ENCODE measurements around the gene BANP. TPM values are rescaled to one million over a fixed set of nuclear protein-coding genes. Genes with fewer than 3 reads are reported as not detected.
"Not testable (repeated sequence)": the region's sequence is repeated elsewhere in the genome, so short reads cannot be mapped to it uniquely, and the experiment has no call there.

The BANP gene
- total and polyA plus RNA-seq, 2 experiments from 2014 or later, result 14.8 TPM

GRCh38 chr16:88034770-88035169 lies 83.5 kb downstream of the BANP start:
- Histone ChIP-seq H2AFZ (no peak overlapping the region), H3K9me3 (ENCODE audit: low read depth) (no peaks in the 10 kb centered on the region), H3K79me2 (ENCODE audit: insufficient read depth) (no peaks in the 10 kb centered on the region), H4K20me1 (ENCODE audit: insufficient read depth) (no peaks in the 10 kb centered on the region), H3K27ac (no peak overlapping the region), H3K9me2 (ENCODE audit: insufficient read depth) (no peaks in the 10 kb centered on the region), H3K36me3 (ENCODE audit: low read depth) (no peaks in the 10 kb centered on the region), H3K4me3 (no peak overlapping the region), H3K27me3 (replicated peaks; ENCODE audit: insufficient read depth) (no peaks in the 10 kb centered on the region), H3K9ac (no peak overlapping the region), H3F3A (ENCODE audit: insufficient read depth) (no peaks in the 10 kb centered on the region), H3K4me1 (ENCODE audit: insufficient read depth) (no peaks in the 10 kb centered on the region), H3K4me2 (ENCODE audit: unreplicated experiment) (no peak overlapping the region)
- in situ Hi-C loops (cut with MboI), result no loop called here
- 92% methylated on average over 7 of the region's 7 CpGs for WGBS, 2 experiments (ENCODE audit: low coverage in 1 of 2, low lambda C conversion rate in 2 of 2, missing lambda C conversion rate in 2 of 2)
- TF ChIP-seq EZH2phosphoT487 (IDR thresholded peaks at IDR 0.05; ENCODE audit: insufficient read depth, low read depth), result no peak
- TF ChIP-seq EZH2 (IDR thresholded peaks at IDR 0.05; ENCODE audit: insufficient read depth, poor library complexity, severe bottlenecking), result no peak
- no peak for DNase-seq

- Histone ChIP-seq H3K27ac (no peak overlapping the region), H3K4me1 (ENCODE audit: insufficient read depth) (no peaks in the 10 kb centered on the region), H3K4me2 (ENCODE audit: unreplicated experiment) (no peak overlapping the region), H3K4me3 (no peak overlapping the region), H4K20me1 (ENCODE audit: insufficient read depth) (no peaks in the 10 kb centered on the region), H3K9me2 (ENCODE audit: insufficient read depth) (no peaks in the 10 kb centered on the region), H3K27me3 (replicated peaks; ENCODE audit: insufficient read depth) (no peaks in the 10 kb centered on the region), H3K9me3 (ENCODE audit: low read depth) (no peaks in the 10 kb centered on the region), H3K79me2 (ENCODE audit: insufficient read depth) (no peaks in the 10 kb centered on the region), H2AFZ (no peak overlapping the region), H3F3A (ENCODE audit: insufficient read depth) (no peaks in the 10 kb centered on the region), H3K36me3 (ENCODE audit: low read depth) (no peaks in the 10 kb centered on the region), H3K9ac (no peak overlapping the region)
- in situ Hi-C loops (cut with MboI), result no loop called here
- TF ChIP-seq EZH2 (IDR thresholded peaks at IDR 0.05; ENCODE audit: insufficient read depth, poor library complexity, severe bottlenecking), result no peak
- DNase-seq, result no peak
- WGBS, 2 experiments (ENCODE audit: low coverage in 1 of 2, low lambda C conversion rate in 2 of 2, missing lambda C conversion rate in 2 of 2), result 99% methylated on average over 13 to 14 of the region's 14 CpGs
Measured at GRCh38 chr16:88035292-88035691, 84.1 kb downstream of the BANP start.

- H3K36me3 ChIP-seq (ENCODE audit: low read depth); H3K4me2 ChIP-seq (ENCODE audit: unreplicated experiment); H3K9me3 ChIP-seq (ENCODE audit: low read depth); H3K79me2 ChIP-seq (ENCODE audit: insufficient read depth); H3K9me2 ChIP-seq (ENCODE audit: insufficient read depth); H3F3A ChIP-seq (ENCODE audit: insufficient read depth); H3K4me1 ChIP-seq (ENCODE audit: insufficient read depth); H3K27me3 ChIP-seq (replicated peaks; ENCODE audit: insufficient read depth); H3K4me3 ChIP-seq; H4K20me1 ChIP-seq (ENCODE audit: insufficient read depth); H2AFZ ChIP-seq; in situ Hi-C loops (cut with MboI); DNase-seq; H3K9ac ChIP-seq; H3K27ac ChIP-seq: not testable (repeated sequence)
- WGBS, 2 experiments (ENCODE audit: low coverage in 1 of 2, low lambda C conversion rate in 2 of 2, missing lambda C conversion rate in 2 of 2), result 96 to 97% methylated on average over 27 to 30 of the region's 30 CpGs
Measured at GRCh38 chr16:88035884-88036639, 84.8 kb downstream of the BANP start.

- H3K9me2 ChIP-seq (ENCODE audit: insufficient read depth); H4K20me1 ChIP-seq (ENCODE audit: insufficient read depth); H3K4me1 ChIP-seq (ENCODE audit: insufficient read depth); H3K9ac ChIP-seq; H3K4me3 ChIP-seq; H3K4me2 ChIP-seq (ENCODE audit: unreplicated experiment); H2AFZ ChIP-seq; H3K79me2 ChIP-seq (ENCODE audit: insufficient read depth); H3K27ac ChIP-seq; in situ Hi-C loops (cut with MboI); H3K36me3 ChIP-seq (ENCODE audit: low read depth); H3K27me3 ChIP-seq (replicated peaks; ENCODE audit: insufficient read depth); H3F3A ChIP-seq (ENCODE audit: insufficient read depth); DNase-seq; H3K9me3 ChIP-seq (ENCODE audit: low read depth): not testable (repeated sequence)
- 93 to 97% methylated on average over 8 to 10 of the region's 10 CpGs for WGBS, 2 experiments (ENCODE audit: low coverage in 1 of 2, low lambda C conversion rate in 2 of 2, missing lambda C conversion rate in 2 of 2)
Measured at GRCh38 chr16:88036640-88036996, 85.4 kb downstream of the BANP start.

GRCh38 chr16:88037359-88037758 lies 86.1 kb downstream of the BANP start:
- H3K36me3 ChIP-seq (ENCODE audit: low read depth); H3K9me3 ChIP-seq (ENCODE audit: low read depth); H2AFZ ChIP-seq; H3K4me3 ChIP-seq; H4K20me1 ChIP-seq (ENCODE audit: insufficient read depth); DNase-seq; H3F3A ChIP-seq (ENCODE audit: insufficient read depth); H3K27ac ChIP-seq; H3K79me2 ChIP-seq (ENCODE audit: insufficient read depth); H3K9ac ChIP-seq; H3K9me2 ChIP-seq (ENCODE audit: insufficient read depth); H3K27me3 ChIP-seq (replicated peaks; ENCODE audit: insufficient read depth); H3K4me2 ChIP-seq (ENCODE audit: unreplicated experiment); in situ Hi-C loops (cut with MboI); H3K4me1 ChIP-seq (ENCODE audit: insufficient read depth): not testable (repeated sequence)
- WGBS, 2 experiments (ENCODE audit: low coverage in 1 of 2, low lambda C conversion rate in 2 of 2, missing lambda C conversion rate in 2 of 2), result 87 to 97% methylated on average over 7 to 10 of the region's 10 CpGs

- WGBS, 2 experiments (ENCODE audit: low coverage in 1 of 2, low lambda C conversion rate in 2 of 2, missing lambda C conversion rate in 2 of 2), result 94 to 95% methylated on average over 15 to 28 of the region's 28 CpGs
Measured at GRCh38 chr16:88037876-88038525, 86.8 kb downstream of the BANP start.

GRCh38 chr16:88038526-88038908 lies 87.3 kb downstream of the BANP start:
- H3K4me3 ChIP-seq; H3K4me1 ChIP-seq (ENCODE audit: insufficient read depth); H4K20me1 ChIP-seq (ENCODE audit: insufficient read depth); H3K4me2 ChIP-seq (ENCODE audit: unreplicated experiment); H3K9me2 ChIP-seq (ENCODE audit: insufficient read depth); H3K9me3 ChIP-seq (ENCODE audit: low read depth); H3K27me3 ChIP-seq (replicated peaks; ENCODE audit: insufficient read depth); H3K9ac ChIP-seq; DNase-seq; H2AFZ ChIP-seq; H3K79me2 ChIP-seq (ENCODE audit: insufficient read depth); H3F3A ChIP-seq (ENCODE audit: insufficient read depth); in situ Hi-C loops (cut with MboI); H3K36me3 ChIP-seq (ENCODE audit: low read depth); H3K27ac ChIP-seq: not testable (repeated sequence)
- WGBS, 2 experiments (ENCODE audit: low coverage in 1 of 2, low lambda C conversion rate in 2 of 2, missing lambda C conversion rate in 2 of 2), result 96% methylated on average over 9 of the region's 9 CpGs

More at GRCh38 chr16:88037876-88038525, 86.8 kb downstream of the BANP start:
- H4K20me1 ChIP-seq (ENCODE audit: insufficient read depth); in situ Hi-C loops (cut with MboI); H3K36me3 ChIP-seq (ENCODE audit: low read depth); H3F3A ChIP-seq (ENCODE audit: insufficient read depth); H3K4me2 ChIP-seq (ENCODE audit: unreplicated experiment); H3K4me1 ChIP-seq (ENCODE audit: insufficient read depth); DNase-seq; H2AFZ ChIP-seq; H3K9me2 ChIP-seq (ENCODE audit: insufficient read depth); H3K27ac ChIP-seq; H3K4me3 ChIP-seq; H3K79me2 ChIP-seq (ENCODE audit: insufficient read depth); H3K9ac ChIP-seq; H3K9me3 ChIP-seq (ENCODE audit: low read depth); H3K27me3 ChIP-seq (replicated peaks; ENCODE audit: insufficient read depth): not testable (repeated sequence)

Data from GM23248 (cell line).